H1 (cell line): ENCODE data around the gene PLCH2. TPM values are rescaled to one million over a fixed set of nuclear protein-coding genes. Genes with fewer than 3 reads are reported as not detected.

Experiments
- CTCF ChIA-PET: fragments of 300-600 bp; sonication (Branson Sonifier 250); formaldehyde crosslinking; loops from one replicate; lab custom pipeline; 2021; ENCODE audit not compliant: partially characterized antibody; lab: Charles Lee
- POLR2A ChIA-PET: fragments of 300-600 bp; sonication (Branson Sonifier 250); formaldehyde crosslinking; loops from one replicate; lab custom pipeline; 2021; ENCODE audit warnings: inconsistent platforms; ENCODE audit not compliant: partially characterized antibody; lab: Charles Lee
- DNase-seq, 2 experiments: peaks; one replicate each; pipeline versions ENCODE4 v3.0.0 to v3.0.0-alpha.2; 2010 to 2022; ENCODE audit warnings: low spot score in 2 of 2, low read depth in 1 of 2, mixed read lengths in 1 of 2
- FAIRE-seq: peaks from 2 replicates; lab custom pipeline; 2011; peaks lifted over from hg19 to GRCh38; lab: Jason Lieb, UNC
- H2AFZ ChIP-seq: 2 replicates; pipeline ENCODE4 v1.8.1; 2012; ENCODE audit warnings: low read length, inconsistent platforms
- H2AK5ac ChIP-seq: 2 replicates; pipeline ENCODE4 v1.6.1; 2013; ENCODE audit warnings: low read depth, low read length
- H2BK120ac ChIP-seq: replicated peaks from 2 replicates; pipeline ENCODE3; 2013; ENCODE audit warnings: low read depth, low read length, inconsistent platforms
- H2BK12ac ChIP-seq: 2 replicates; pipeline ENCODE4 v1.6.1; 2013; ENCODE audit warnings: low read depth, low read length
- H2BK15ac ChIP-seq: 2 replicates; pipeline ENCODE4 v1.6.1; 2013; ENCODE audit warnings: low read length
- H2BK20ac ChIP-seq: 2 replicates; pipeline ENCODE4 v1.6.1; 2013; ENCODE audit warnings: low read length
- H2BK5ac ChIP-seq: 2 replicates; pipeline ENCODE4 v1.6.1; 2013; ENCODE audit warnings: low read depth, low read length
- H3K14ac ChIP-seq: 2 replicates; pipeline ENCODE4 v1.6.1; 2013; ENCODE audit warnings: inconsistent platforms; ENCODE audit not compliant: insufficient read length
- H3K18ac ChIP-seq: 2 replicates; pipeline ENCODE4 v1.6.1; 2013; ENCODE audit warnings: low read length; ENCODE audit errors: extremely low read depth
- H3K23ac ChIP-seq: 2 replicates; pipeline ENCODE4 v1.6.1; 2013; ENCODE audit warnings: inconsistent platforms; ENCODE audit not compliant: insufficient read length
- H3K23me2 ChIP-seq: 2 replicates; pipeline ENCODE4 v1.6.1; 2013; ENCODE audit warnings: low read depth, low read length
- H3K27ac ChIP-seq: 2 replicates; pipeline ENCODE4 v1.6.1; 2011; ENCODE audit warnings: low read depth, low read length, inconsistent platforms
- H3K27me3 ChIP-seq, 4 experiments: replicated peaks in 1 of 4; 1 replicate in 1 of 4; 2 replicates in 3 of 4; pipeline versions ENCODE4 v1.6.1 to v1.8.1; 2011 to 2013; ENCODE audit warnings: low read length in 3 of 4, mild to moderate bottlenecking in 3 of 4, inconsistent platforms in 2 of 4, mixed read lengths in 2 of 4, moderate library complexity in 1 of 4; ENCODE audit not compliant: control insufficient read depth in 3 of 4, insufficient read depth in 3 of 4; ENCODE audit errors: extremely low read depth in 1 of 4
- H3K36me3 ChIP-seq, 4 experiments: 2 replicates each; pipeline versions ENCODE4 v1.6.1 to v1.8.1; 2011 to 2013; ENCODE audit warnings: mild to moderate bottlenecking in 4 of 4, low read length in 3 of 4, moderate library complexity in 2 of 4, control low read depth in 1 of 4, inconsistent platforms in 1 of 4; ENCODE audit not compliant: insufficient read depth in 4 of 4, control insufficient read depth in 2 of 4
- H3K4ac ChIP-seq: replicated peaks from 2 replicates; pipeline ENCODE3; 2013; ENCODE audit warnings: low read length, low read depth, mixed read lengths, inconsistent platforms; ENCODE audit not compliant: insufficient read length
- H3K4me1 ChIP-seq, 4 experiments: replicated peaks in 1 of 4; 1 replicate in 1 of 4; 2 replicates in 3 of 4; pipeline versions ENCODE4 v1.6.1 to v1.8.1; 2011 to 2013; ENCODE audit warnings: low read length in 3 of 4, inconsistent platforms in 2 of 4, mixed read lengths in 1 of 4; ENCODE audit not compliant: insufficient read depth in 4 of 4, control insufficient read depth in 3 of 4
- H3K4me2 ChIP-seq, 2 experiments: 2 replicates each; pipeline versions ENCODE4 v1.6.1 to v1.8.1; 2011 to 2013; ENCODE audit warnings: low read depth in 2 of 2, low read length in 2 of 2, control low read depth in 1 of 2, inconsistent platforms in 1 of 2, mild to moderate bottlenecking in 1 of 2; ENCODE audit not compliant: insufficient read depth in 1 of 2
- H3K4me3 ChIP-seq, 4 experiments: fragments of 200-600, 300-600 bp in 1 of 4; sonication (generic), shearing (Covaris generic), sonication (Bioruptor Twin) in 1 of 4; 2 replicates each; pipeline versions ENCODE4 v1.5.1 to v1.8.1; 2011 to 2016; ENCODE audit warnings: low read length in 4 of 4, low read depth in 3 of 4, control low read depth in 2 of 4, inconsistent platforms in 2 of 4, mild to moderate bottlenecking in 2 of 4, mixed read lengths in 1 of 4, moderate library complexity in 1 of 4; ENCODE audit not compliant: insufficient read depth in 2 of 4; ENCODE audit errors: extremely low read depth in 1 of 4
- H3K56ac ChIP-seq: replicated peaks from 2 replicates; pipeline ENCODE3; 2013; ENCODE audit warnings: low read depth, mild to moderate bottlenecking, mixed read lengths, low read length, inconsistent platforms; ENCODE audit not compliant: insufficient read length
- H3K79me1 ChIP-seq: 2 replicates; pipeline ENCODE4 v1.6.1; 2013; ENCODE audit warnings: low read depth, low read length, control low read depth
- H3K79me2 ChIP-seq, 2 experiments: 2 replicates each; pipeline versions ENCODE4 v1.6.1 to v1.8.1; 2012 to 2013; ENCODE audit warnings: low read length in 2 of 2, mild to moderate bottlenecking in 2 of 2, inconsistent platforms in 1 of 2; ENCODE audit not compliant: insufficient read depth in 2 of 2, control insufficient read depth in 1 of 2
- H3K9ac ChIP-seq, 4 experiments: replicated peaks in 1 of 4; 1 replicate in 1 of 4; 2 replicates in 3 of 4; pipeline versions ENCODE4 v1.6.1 to v1.8.1; 2011 to 2013; ENCODE audit warnings: low read depth in 3 of 4, low read length in 3 of 4, control low read depth in 2 of 4, mild to moderate bottlenecking in 2 of 4, moderate library complexity in 2 of 4, inconsistent platforms in 1 of 4; ENCODE audit errors: extremely low read depth in 1 of 4
- H3K9me3 ChIP-seq, 2 experiments: 2 replicates each; pipeline versions ENCODE4 v1.6.1 to v1.8.1; 2012 to 2013; ENCODE audit warnings: mild to moderate bottlenecking in 2 of 2, moderate library complexity in 2 of 2, control low read depth in 1 of 2, inconsistent platforms in 1 of 2, low read depth in 1 of 2, low read length in 1 of 2, mixed read lengths in 1 of 2; ENCODE audit not compliant: insufficient read depth in 2 of 2
- H4K20me1 ChIP-seq, 2 experiments: replicated peaks in 1 of 2; 2 replicates each; pipeline versions ENCODE3 to v1.8.1; 2011 to 2013; ENCODE audit warnings: inconsistent platforms in 2 of 2, low read length in 2 of 2, mild to moderate bottlenecking in 1 of 2; ENCODE audit not compliant: insufficient read depth in 2 of 2, control insufficient read depth in 1 of 2
- H4K5ac ChIP-seq: 2 replicates; pipeline ENCODE4 v1.6.1; 2013; ENCODE audit warnings: low read length, low read depth, mixed read lengths, inconsistent platforms; ENCODE audit not compliant: insufficient read length
- H4K8ac ChIP-seq: 2 replicates; pipeline ENCODE4 v1.8.0; 2013; ENCODE audit warnings: mild to moderate bottlenecking, moderate library complexity, low read length, inconsistent platforms; ENCODE audit not compliant: insufficient read depth; ENCODE audit errors: extremely low read depth
- H4K91ac ChIP-seq: replicated peaks from 2 replicates; pipeline ENCODE3; 2013; ENCODE audit warnings: low read length, mixed read lengths, inconsistent platforms; ENCODE audit not compliant: insufficient read length
- WGBS, 2 experiments: shearing (Covaris generic) in 1 of 2; methylation state at CpG; one replicate each; pipeline versions ENCODE4 v1.1.6 to v1.1.7; 2013 to 2015; ENCODE audit warnings: low lambda C conversion rate in 2 of 2, mixed read lengths in 2 of 2, inconsistent platforms in 1 of 2, low coverage in 1 of 2, missing lambda C conversion rate in 1 of 2; ENCODE audit not compliant: insufficient replicate concordance in 2 of 2, insufficient coverage in 1 of 2, insufficient read length in 1 of 2; ENCODE audit errors: extremely low coverage in 1 of 2, missing lambda C conversion rate in 1 of 2; 5-methylcytosine and 5-hydroxymethylcytosine counted together
- polyA plus RNA-seq, 7 experiments: library from polyadenylated mRNA; depleted of rRNA in 3 of 7; stranded (reverse) in 5 of 7; unstranded in 2 of 7; fragments of >200 nt in 5 of 7; fragments of 200-250 nt in 2 of 7; gene quantifications; 1 replicate in 5 of 7; 2 replicates in 1 of 7; 4 replicates in 1 of 7; pipeline versions ENCODE4 v1.2.1 to v1.2.3, GENCODE V29; 2011 to 2013; ENCODE audit warnings: missing spikeins in 2 of 7, mixed read lengths in 2 of 7
- total RNA-seq: library from RNA; stranded (reverse); fragmentation: NEBNext Ultra II Directional; extraction: Animal tissue kit (Norgen Biotek cat#: 25700); gene quantifications from 2 replicates; pipeline ENCODE4 v1.2.1, GENCODE V29; 2021
- TF ChIP-seq, protein P1 (sequence below), 3 experiments: IDR thresholded peaks; 1 replicate in 2 of 3; 2 replicates in 1 of 3; pipeline versions ENCODE4 v1.5.1 to v1.6.1; 2011; ENCODE audit warnings: low read length in 3 of 3, mild to moderate bottlenecking in 3 of 3, inconsistent platforms in 2 of 3, low read depth in 1 of 3, moderate library complexity in 1 of 3; ENCODE audit not compliant: insufficient read depth in 1 of 3; ENCODE audit errors: control extremely low read depth in 1 of 3
- TF ChIP-seq, protein P2 (sequence below): IDR thresholded peaks from 2 replicates; pipeline ENCODE4 v1.6.1; 2012; ENCODE audit warnings: inconsistent platforms

The PLCH2 gene
- total and polyA plus RNA-seq, 2 of the 8 experiments (the other 6 are each of a cell fraction or from before 2014, with no cell fraction given), result 0.14 to 0.19 TPM

DNA sequence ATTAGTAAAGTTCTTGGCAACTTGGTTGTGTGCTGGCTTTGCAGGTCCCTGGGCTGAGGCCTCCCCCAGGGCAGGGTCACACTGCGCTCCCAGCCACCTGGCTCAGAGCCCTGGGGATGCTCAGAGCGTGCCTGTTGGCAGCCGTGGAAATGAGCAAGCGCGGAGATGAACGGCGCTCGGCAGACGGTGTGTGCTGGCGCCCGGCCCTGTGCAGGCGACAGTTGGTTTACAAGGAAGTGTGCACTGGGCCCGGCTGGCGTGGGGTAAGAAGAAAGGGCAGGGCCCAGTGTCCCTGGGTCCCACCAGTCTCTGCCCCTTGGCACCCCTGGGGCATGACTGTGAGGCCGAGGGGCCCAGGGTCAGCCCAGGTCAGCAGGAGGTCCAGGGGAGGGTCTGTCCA, 38.1 kb upstream of the PLCH2 start:
- H2AK5ac ChIP-seq, result no peak overlapping the region
- H2BK20ac ChIP-seq, result no peak overlapping the region
- FAIRE-seq, result no peak
- no peak overlapping the region; the same call in 1 of the 2 replicates for H2BK5ac ChIP-seq
- no peak overlapping the region for H3K56ac ChIP-seq
- no peak overlapping the region for H4K5ac ChIP-seq
- no peak overlapping the region for H2AFZ ChIP-seq
- no peak overlapping the region for H3K4me2 ChIP-seq
- H3K23ac ChIP-seq, result no peak overlapping the region
- no peaks in the 10 kb centered on the region for H3K9me3 ChIP-seq
- no peak overlapping the region for H2BK120ac ChIP-seq
- no peak overlapping the region for H3K9ac ChIP-seq
- no peak overlapping the region for H3K27ac ChIP-seq
- no peak overlapping the region for H3K18ac ChIP-seq
- H2BK12ac ChIP-seq, result no peak overlapping the region
- CTCF ChIA-PET, result interaction anchor here (0.6 kb wide), 1 partner anchor 877 kb away, joined by 3 read pairs; no protein-coding TSS in a partner anchor
- H3K36me3 ChIP-seq, result no peaks in the 10 kb centered on the region
- H4K8ac ChIP-seq, result no peak overlapping the region
- H3K27me3 ChIP-seq, result peaks cover 5 to 14% (median 10%) of the 10 kb centered on the region in 4 experiments
- TF ChIP-seq, protein P1, sequence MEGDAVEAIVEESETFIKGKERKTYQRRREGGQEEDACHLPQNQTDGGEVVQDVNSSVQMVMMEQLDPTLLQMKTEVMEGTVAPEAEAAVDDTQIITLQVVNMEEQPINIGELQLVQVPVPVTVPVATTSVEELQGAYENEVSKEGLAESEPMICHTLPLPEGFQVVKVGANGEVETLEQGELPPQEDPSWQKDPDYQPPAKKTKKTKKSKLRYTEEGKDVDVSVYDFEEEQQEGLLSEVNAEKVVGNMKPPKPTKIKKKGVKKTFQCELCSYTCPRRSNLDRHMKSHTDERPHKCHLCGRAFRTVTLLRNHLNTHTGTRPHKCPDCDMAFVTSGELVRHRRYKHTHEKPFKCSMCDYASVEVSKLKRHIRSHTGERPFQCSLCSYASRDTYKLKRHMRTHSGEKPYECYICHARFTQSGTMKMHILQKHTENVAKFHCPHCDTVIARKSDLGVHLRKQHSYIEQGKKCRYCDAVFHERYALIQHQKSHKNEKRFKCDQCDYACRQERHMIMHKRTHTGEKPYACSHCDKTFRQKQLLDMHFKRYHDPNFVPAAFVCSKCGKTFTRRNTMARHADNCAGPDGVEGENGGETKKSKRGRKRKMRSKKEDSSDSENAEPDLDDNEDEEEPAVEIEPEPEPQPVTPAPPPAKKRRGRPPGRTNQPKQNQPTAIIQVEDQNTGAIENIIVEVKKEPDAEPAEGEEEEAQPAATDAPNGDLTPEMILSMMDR (IDR thresholded peaks at IDR 0.05; ENCODE audit: control extremely low read depth in 1 of 3, insufficient read depth in 1 of 3, low read depth in 1 of 3, low read length in 3 of 3), result no peak
- TF ChIP-seq, protein P2, sequence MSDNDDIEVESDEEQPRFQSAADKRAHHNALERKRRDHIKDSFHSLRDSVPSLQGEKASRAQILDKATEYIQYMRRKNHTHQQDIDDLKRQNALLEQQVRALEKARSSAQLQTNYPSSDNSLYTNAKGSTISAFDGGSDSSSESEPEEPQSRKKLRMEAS, result no peak
- POLR2A ChIA-PET, result no interaction called here
- DNase-seq, result no peak
- no peak overlapping the region for H3K14ac ChIP-seq
- H3K4ac ChIP-seq, result no peak overlapping the region
- H3K79me1 ChIP-seq, result no peaks in the 10 kb centered on the region
- no peaks in the 10 kb centered on the region for H3K79me2 ChIP-seq
- H3K23me2 ChIP-seq, result no peaks in the 10 kb centered on the region
- no peak overlapping the region for H4K91ac ChIP-seq
- H4K20me1 ChIP-seq, result no peaks in the 10 kb centered on the region
- H3K4me3 ChIP-seq, result no peak overlapping the region
- H3K4me1 ChIP-seq, result no peaks in the 10 kb centered on the region; a peak in 2 of 7 replicates
- WGBS, 2 experiments, result 91% methylated on average over 12 of the region's 15 CpGs; no CpG with 5 or more reads in 1 of the 2 experiments
- H2BK15ac ChIP-seq, result no peak overlapping the region
